Measurements from ENCODE around the gene SERINC3.

- TF ChIP-seq MEF2A (IDR thresholded peaks at IDR 0.05; ENCODE audit: insufficient read depth, low read depth, low read length) (no peak), EP300 (IDR thresholded peaks at IDR 0.05; ENCODE audit: borderline replicate concordance in 1 of 2, control insufficient read depth in 1 of 2, low read depth in 2 of 2, low read length in 2 of 2) (no peak)
These were observed 16.1 kb upstream of the SERINC3 start for GRCh38 chr20:44537993-44538392.
